NCI-H1092 (cell line): ENCODE measurements around the gene HINFP.
"Not testable (repeated sequence)": the region's sequence is repeated elsewhere in the genome, so short reads cannot be mapped to it uniquely, and the experiment has no call there.

Experiments
- DNase-seq: peaks from one replicate; lab custom pipeline; 2025; lab: John Stamatoyannopoulos, UW

The HINFP gene

GRCh38 chr11:119155733-119156492 lies 34.5 kb downstream of the HINFP start:
- no peak for DNase-seq

GRCh38 chr11:119156496-119156895 lies 35.1 kb downstream of the HINFP start:
- no peak for DNase-seq

GRCh38 chr11:119157063-119157462 lies 35.7 kb downstream of the HINFP start:
- no peak for DNase-seq

- no peak for DNase-seq
Measured at GRCh38 chr11:119158467-119158866, 37.1 kb downstream of the HINFP start.

- DNase-seq: no peak
Measured at GRCh38 chr11:119160151-119160550, 38.8 kb downstream of the HINFP start.

GRCh38 chr11:119161871-119162270 lies 40.5 kb downstream of the HINFP start:
- no peak for DNase-seq

GRCh38 chr11:119166368-119167076 lies 45.1 kb downstream of the HINFP start:
- DNase-seq: no peak

GRCh38 chr11:119167077-119167458 lies 45.7 kb downstream of the HINFP start:
- not testable (repeated sequence) for DNase-seq

GRCh38 chr11:119167933-119168332 lies 46.6 kb downstream of the HINFP start:
- DNase-seq: no peak

GRCh38 chr11:119168471-119169281 lies 47.3 kb downstream of the HINFP start, which contains the start of gene NLRX1:
TSS of gene NLRX1 (plus strand) at chr11:119168725. CDS start at chr11:119171404, 2,679 bp downstream.
- peak; percentile 83 for DNase-seq

- no peak for DNase-seq
Measured at GRCh38 chr11:119169282-119169719, 47.9 kb downstream of the HINFP start.

- no peak for DNase-seq
Measured at GRCh38 chr11:119172513-119172912, 51.1 kb downstream of the HINFP start.

- DNase-seq: no peak
Measured at GRCh38 chr11:119173453-119173852, 52.1 kb downstream of the HINFP start.

GRCh38 chr11:119175493-119176077 lies 54.2 kb downstream of the HINFP start:
- DNase-seq: no peak

- no peak for DNase-seq
Measured at GRCh38 chr11:119178166-119178680, 56.8 kb downstream of the HINFP start.

GRCh38 chr11:119179342-119179741 lies 58.0 kb downstream of the HINFP start:
- DNase-seq: no peak

GRCh38 chr11:119179983-119180382 lies 58.6 kb downstream of the HINFP start:
- peak; percentile 38 for DNase-seq

- no peak for DNase-seq
Measured at GRCh38 chr11:119180729-119181676, 59.6 kb downstream of the HINFP start.

GRCh38 chr11:119181677-119182412 lies 60.5 kb downstream of the HINFP start:
- DNase-seq: peak; percentile 37

GRCh38 chr11:119184399-119184798 lies 63.0 kb downstream of the HINFP start:
- DNase-seq: not testable (repeated sequence)
